DMS53 treated with DMSO at 0.1 percent for 48 hours (cell line): ENCODE results near the gene RND1.
"Not testable (repeated sequence)": the region's sequence is repeated elsewhere in the genome, so short reads cannot be mapped to it uniquely, and the experiment has no call there.

ENCODE experiments used
- DNase-seq: peaks from one replicate; lab custom pipeline; 2025; ENCODE audit not compliant: unreplicated experiment; lab: John Stamatoyannopoulos, UW

The RND1 gene

GRCh38 chr12:48869191-48869590 lies 3.5 kb upstream of the RND1 start:
- DNase-seq, result no peak

GRCh38 chr12:48868451-48868850 lies 2.8 kb upstream of the RND1 start:
- DNase-seq, result no peak

GRCh38 chr12:48866052-48866711 lies 512 bp upstream of the RND1 start:
- no peak for DNase-seq

GRCh38 chr12:48863291-48863690 lies 2.4 kb downstream of the RND1 start:
- DNase-seq, result no peak

GRCh38 chr12:48862760-48863159 lies 2.9 kb downstream of the RND1 start:
- DNase-seq, result no peak

DNA sequence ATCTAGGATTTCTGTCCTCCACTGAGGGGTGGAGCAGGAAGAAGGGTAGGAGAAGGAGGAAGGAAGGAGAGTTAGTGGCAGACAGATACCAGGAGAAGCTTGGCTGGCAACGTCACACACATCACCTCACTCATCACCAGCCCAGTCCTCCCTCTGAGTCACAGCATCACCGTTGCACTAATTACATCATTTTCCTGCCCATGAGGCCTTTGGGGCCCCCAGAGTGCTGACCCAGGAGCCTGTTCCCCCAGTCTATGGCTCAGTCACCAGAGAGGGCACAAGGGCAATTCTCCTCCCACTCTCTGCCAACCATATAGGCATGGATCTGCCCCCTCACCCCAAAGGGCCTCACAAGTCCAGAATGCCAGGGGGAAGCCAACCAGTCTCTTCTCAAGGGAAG lies 4.6 kb downstream of the RND1 start:
- no peak for DNase-seq

- not testable (repeated sequence) for DNase-seq
These were observed 5.4 kb downstream of the RND1 start for GRCh38 chr12:48860236-48860635.

DNA sequence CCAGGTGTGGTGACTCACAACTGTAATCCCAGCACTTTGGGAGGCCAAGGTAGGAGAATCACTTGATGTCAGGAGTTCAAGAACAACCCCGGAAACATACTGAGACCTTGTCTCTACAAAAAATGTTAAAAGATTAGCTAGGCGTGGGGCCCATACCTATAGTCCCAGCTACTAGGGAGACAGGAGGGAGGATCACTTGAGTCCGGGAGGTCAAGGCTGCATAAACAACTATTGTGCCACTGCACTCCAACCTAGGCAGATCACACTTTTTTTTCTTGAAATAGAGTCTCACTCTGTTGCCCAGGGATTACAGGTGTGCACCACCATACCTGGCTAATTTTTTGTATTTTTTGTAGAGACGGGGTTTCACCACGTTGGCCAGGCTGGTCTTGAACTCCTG lies 6.1 kb downstream of the RND1 start:
- DNase-seq, result no peak

DNA sequence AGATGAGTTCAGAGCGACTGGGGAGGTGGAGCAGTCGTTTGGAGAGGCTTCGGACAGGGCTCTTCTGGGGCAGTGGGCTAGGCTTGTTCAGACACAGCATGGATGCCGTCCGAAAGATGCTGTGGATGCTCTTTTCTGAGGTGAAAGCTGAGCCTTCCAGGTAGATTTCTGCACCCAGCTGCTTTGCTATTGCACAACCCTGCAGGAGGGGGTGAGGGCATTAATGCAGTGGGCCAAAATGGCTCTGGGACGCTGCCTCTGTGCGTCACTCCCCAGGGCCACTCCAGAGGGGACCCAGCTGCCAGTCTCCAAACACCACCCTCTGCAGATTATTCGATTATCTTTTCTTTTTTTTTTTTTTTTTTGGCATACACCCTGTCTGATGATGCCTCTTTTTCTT lies 7.6 kb downstream of the RND1 start:
- DNase-seq, result no peak

GRCh38 chr12:48857278-48857994 lies 8.2 kb downstream of the RND1 start:
- no peak for DNase-seq

- no peak for DNase-seq
These were observed 9.3 kb downstream of the RND1 start for GRCh38 chr12:48856379-48856778.

DNA sequence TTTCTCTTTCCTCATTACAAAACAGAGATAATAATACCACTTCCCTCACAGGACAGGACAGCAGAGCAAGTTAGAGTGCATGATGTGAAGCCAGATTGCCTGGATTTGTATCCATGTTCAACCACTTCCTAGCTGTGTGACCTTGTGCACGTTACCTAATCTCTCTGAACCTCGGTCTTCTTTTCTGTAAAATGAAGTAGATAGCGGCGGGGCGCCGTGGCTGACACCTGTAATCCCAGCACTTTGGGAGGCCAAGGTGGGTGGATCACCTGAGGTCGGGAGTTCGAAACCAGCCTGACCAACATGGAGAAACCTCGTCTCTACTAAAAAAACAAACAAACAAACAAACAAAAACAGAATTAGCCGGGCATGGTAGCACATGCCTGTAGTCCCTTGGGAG lies 10.7 kb downstream of the RND1 start:
- not testable (repeated sequence) for DNase-seq

GRCh38 chr12:48854488-48854887 lies 11.2 kb downstream of the RND1 start:
- DNase-seq, result no peak

DNA sequence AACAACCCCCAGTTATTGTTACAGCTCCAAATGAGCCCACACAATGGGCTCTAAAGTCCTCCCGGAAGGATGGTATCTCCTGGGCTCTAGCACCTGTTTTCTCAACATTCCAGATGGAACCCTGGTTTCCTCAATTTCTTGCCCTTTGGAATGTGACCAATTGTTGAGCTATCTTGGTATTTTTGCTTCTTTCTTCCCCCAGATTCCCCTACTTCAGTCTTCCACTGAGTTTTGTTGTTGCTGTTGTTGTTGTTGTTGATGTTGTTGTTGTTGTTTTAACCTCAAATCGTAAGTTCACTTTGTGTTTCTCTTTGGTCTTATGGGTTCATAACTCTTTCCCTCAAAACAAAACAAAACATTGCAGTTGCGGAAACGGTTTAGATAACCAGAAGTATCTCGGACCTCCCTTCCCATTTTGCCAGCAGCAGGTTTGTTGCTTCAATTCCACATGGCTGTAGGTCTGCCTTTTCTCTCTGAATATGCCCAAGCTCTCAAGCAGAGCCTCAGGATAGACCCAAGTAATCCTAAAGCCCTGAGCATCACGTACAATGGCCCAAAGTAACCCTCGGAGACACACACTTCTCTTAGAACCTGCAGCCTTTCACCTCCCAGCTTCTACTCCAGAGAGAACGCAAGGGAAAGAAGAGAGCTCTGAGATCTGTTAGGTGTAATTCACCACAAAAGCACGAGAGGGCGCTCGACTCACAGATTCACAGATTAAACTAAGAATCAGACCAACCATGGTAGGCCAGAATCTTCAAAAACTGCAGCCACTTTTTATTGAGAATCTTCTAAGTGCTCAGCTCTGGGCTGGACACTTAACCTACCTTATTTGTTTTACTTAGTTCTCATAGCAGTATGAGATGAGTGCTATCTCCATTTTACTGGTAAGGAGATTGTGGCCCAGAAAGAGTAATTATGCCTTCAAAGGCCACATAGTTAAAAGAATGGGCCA lies 12.7 kb downstream of the RND1 start:
- DNase-seq, result peak; percentile 87

- peak; percentile 96 for DNase-seq
These were observed 13.6 kb downstream of the RND1 start, which contains the start of gene DDX23 for GRCh38 chr12:48851883-48852733. Gene DDX23, minus strand, starts transcription at chr12:48852163. Its CDS starts 6,381 bp downstream, at chr12:48845782.

- not testable (repeated sequence) for DNase-seq
These were observed 23.6 kb downstream of the RND1 start for GRCh38 chr12:48842021-48842420.

GRCh38 chr12:48838048-48838447 lies 27.6 kb downstream of the RND1 start:
- no peak for DNase-seq

DNA sequence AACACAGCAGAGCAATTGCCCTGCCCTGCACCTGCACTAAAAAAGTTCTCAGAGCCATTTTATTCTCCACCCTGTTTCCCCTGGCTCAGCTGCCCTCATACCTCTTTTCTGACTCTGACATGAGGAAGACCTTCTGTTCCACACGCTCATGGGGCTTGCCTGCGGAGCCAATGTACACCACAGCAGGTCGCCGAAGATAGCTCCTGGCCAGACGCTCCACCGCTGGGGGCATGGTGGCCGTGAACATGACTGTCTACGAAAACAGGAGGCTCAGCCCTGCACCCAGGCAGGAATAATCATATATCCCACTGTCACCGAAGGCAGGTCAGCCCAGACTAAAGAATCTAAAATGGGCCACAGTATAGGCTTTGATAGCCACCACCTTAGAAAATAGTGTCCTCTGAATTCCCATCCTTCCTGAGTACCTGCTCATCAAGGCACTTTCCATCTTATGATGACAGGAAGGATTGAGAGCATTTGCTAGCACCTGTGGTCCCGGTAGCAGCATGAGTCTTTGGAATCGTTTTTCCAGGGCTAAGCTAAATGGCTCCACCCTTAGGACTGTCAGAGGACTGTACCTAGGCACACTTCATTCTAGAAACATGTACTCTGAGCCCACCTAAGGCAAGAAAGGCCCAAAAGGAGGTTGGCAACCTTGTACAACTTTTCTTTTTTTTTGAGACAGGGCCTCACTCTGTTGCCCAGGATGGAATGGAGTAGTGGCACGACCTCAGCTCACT lies 33.2 kb downstream of the RND1 start:
- DNase-seq, result no peak

- DNase-seq, result no peak
These were observed 34.4 kb downstream of the RND1 start for GRCh38 chr12:48831257-48831656.
